Stimulated activated CD8-positive, alpha-beta memory T cell treated with anti-CD3 and anti-CD28 coated beads, Interleukin-4, amount 100 ng/mL, for 1 hour (primary cell): Measurements from ENCODE around the gene PRKG1.
"Not testable (repeated sequence)": the region's sequence is repeated elsewhere in the genome, so short reads cannot be mapped to it uniquely, and the experiment has no call there.

Experiments used
- DNase-seq, 2 donors: peaks; one replicate each; pipeline ENCODE4 v3.0.0-alpha.2; 2020; ENCODE audit warnings: low read depth in 2 of 2, low spot score in 1 of 2

The PRKG1 gene

DNA sequence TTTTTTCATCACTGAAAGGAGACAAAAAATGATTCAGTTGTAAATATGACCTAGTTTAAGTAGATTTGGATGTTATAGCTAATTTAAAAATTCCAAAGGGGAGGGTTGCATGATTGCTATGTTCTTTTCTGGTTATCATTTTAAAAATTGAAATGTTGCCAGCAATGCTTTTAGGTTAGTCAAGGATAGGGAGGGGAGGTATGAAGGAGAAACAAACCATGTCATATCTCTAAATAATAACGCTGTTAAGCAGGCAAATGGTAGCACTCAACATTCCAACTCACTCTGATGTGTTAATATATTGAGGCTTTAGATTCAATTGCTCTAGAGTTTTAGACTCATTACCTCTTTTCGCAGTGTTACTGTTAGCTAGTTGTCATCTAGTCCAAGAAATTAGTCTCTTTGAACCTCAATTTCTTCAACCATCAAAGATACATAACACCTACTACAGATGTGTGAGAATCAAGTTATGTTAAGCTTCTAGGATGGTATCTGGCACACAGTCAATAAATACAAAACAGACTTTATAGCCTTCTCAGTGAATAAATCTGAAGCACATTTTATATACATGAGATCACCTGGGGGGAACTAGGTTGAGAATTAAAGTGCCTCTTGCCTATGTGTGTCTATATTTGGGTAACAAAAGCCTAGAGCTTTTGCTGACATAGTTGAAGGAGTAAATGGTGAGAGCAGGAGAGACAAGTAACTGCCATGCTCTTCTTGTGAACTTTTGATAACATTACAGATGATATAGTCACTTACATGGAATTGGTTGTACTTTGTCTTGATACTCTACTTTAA, 500.2 kb downstream of the PRKG1 start:
- no peak for DNase-seq

DNA sequence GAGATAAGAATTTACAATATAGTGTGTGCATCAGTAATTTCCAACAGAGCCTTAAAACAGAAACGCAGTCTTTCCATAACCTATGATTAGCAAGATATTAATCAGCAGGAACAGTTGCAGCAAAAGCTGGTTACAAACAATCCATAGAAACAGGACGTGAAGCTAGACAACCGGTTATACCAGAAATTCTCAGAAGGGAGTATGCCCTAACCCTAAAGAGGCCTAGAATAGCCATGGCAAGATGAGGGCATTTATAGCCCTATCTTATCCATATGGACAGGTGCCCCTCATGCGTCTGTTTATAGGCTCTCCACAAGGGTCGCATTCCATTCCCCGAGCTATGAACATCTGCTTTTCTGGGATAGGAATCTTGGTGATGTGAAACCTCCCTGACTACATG, 506.9 kb downstream of the PRKG1 start:
- not testable (repeated sequence) for DNase-seq

DNA sequence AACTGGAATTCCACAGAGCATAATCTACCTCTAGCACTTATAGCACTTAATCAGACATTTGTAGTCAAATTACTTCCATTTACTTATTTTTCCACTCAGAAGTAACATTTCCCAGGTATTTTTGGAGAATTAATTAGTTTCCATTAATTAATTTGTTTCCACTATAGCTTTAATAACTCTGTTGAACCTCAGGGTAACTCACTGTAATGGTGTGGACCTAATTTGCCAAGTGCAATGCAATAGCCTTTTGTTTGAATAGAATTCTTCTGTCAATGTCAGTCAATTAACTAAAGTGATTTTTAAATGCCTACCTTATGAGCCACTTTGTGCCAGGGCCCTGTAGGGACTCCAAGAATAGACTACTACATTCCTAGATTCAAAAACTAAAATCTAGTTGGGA, 509.7 kb downstream of the PRKG1 start:
- DNase-seq = no peak

DNA sequence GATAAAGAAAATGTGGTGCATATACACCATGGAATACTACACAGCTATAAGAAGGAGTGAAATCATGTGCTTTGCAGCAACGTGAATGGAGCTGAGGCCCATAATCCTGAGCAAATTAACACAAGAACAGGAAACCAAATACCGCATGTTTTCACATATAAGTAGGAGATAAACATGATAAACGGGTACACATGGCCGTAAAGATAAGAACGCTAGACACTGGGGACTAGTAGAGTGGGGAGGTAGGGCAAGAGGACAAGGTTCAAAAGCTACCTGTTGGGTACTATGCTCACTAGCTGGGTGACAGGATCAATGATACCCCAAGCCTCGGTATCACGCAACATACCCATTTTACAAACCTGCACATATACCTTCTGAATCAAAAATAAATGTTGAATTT, 511.5 kb downstream of the PRKG1 start:
- DNase-seq = no peak

DNA sequence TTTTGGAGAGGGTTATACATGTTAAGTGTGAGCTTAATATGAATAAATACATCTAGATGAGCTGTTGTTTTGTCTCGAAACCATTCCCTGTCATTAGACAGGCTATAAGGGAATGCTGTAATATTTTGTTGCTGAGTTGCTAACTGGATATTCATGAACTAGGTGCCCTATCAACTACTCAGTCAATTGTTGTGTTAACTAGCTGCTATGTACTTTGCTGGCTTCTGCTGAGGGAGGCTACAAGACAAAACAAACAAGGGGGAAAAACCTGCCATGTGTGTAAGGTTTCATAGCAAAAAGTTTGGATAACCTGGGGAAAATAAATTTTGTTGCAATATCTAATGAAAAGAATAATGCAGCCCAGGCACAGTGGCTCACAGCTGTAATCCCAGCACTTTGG, 514.7 kb downstream of the PRKG1 start:
- no peak for DNase-seq

DNA sequence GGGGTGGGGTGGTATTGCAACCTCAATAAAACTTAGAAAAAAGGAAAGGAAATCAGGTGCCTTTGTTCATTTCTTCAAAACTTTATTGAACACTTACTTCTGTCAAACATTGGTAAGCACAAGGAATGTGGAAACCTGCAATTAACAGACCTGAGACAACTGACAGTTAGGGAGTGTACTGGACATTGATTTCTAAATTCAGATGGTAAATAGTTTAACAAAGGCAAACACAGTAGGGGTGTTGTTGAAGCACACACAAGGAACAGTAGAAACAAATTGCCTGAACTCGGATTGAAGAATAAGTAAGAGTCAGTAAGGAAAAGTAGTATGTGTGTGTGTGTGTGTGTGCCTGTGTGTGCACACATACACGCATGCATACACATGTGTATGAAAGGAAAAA, 516.5 kb downstream of the PRKG1 start:
- no peak for DNase-seq

DNA sequence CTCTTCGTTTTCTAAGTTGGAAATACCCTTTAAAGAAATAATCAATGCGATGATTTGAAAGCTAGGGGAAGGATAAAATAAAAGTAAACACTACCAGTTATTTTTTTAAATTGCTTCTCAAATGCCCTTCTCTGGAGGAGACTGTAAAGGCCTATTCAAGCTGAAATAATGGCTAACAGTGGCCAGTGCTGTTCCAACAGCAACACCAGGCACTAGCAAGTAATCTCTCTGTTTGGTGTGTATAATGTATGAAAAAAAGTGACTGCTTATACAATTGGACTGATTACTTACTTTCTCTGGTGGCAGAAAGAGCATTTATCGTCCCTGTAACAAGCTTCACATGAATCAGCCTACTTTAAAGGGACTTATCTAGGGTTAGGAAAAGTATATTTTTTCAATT, 522.4 kb downstream of the PRKG1 start:
- DNase-seq = no peak

DNA sequence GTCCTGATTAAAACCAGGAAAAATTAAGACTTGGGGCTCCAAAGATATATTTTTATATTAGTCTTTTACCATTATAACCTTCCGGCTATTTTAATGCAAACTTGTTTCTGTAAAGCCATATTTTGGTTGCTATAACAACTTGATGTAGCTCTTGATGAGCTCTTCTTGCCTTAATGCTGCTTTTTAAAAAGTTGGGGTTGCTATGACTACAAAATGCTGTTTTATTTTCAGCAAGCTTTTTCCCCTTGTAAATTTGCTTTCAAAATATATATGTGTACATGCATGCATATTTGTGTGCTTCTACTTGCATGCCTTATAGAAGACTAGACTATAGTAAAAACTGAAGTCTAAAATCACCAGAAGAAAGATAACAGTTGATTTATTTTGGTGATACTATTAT, 525.4 kb downstream of the PRKG1 start:
- no peak for DNase-seq

DNA sequence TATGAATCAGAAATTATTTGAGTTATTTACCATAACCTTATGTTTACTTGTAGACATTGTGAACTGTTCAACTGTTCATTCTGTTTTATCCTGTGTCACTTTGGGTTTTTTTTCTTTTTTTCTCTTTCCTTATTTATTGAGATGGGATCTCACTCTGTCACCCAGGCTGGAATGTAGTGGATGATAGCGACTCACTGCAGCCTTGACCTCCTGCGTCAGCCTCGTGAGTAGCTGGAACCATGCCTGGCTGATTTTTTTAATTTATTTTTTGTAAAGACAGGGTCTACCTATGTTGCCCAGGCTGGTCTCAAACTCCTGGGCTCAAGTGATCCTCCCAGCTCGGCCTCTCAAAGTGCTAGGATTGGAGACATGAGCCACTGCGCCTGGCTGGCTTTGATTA, 528.0 kb downstream of the PRKG1 start:
- DNase-seq = no peak

DNA sequence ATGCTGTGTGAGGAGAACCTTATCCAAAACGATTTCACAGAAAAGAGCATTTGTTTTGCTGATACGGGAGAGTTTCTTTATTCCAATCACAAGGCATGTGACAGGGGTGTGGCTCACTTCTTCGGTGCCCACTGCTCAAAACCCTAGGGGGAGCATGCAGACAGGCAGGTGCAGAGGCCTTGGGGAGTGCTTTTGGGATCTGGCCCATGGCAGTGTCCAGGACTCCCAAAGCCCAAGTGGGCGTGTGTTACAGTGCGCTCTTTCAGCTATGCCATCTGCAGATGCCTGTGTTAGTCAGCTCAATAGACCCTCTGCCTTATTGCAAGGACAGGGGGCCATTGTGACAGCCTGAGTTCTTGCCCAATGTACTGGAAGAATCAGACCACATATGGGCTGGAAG, 530.3 kb downstream of the PRKG1 start:
- DNase-seq = no peak

DNA sequence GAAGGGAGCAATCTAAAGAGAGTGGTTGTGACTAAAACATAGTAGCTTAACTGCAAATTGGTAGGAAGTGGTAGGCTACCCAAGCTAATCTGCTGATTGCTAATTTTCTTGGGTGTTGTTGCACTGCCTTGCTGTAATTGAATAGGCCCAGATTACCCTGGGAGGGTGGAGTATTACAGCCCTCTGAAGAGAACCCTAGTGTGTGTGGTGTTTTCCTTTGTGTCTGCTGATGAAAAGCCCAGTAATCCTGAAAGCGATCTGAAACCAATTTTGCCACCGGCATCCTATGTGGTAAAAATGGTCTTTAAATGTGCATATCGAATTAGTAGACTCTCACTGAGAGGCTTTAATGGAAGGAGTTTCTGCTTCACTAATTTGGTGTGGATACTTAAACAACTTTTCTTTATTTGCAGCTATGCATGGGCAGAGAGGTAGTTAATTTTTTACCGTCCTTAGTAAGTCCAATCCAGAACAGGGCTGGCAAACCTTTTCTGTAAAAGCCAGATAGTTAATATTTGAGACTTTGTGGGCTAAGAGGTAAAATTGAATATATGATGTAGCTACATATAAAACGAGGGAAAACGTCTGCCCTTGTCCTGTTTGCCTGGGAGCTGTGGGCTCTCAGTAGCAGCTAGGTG, 532.7 kb downstream of the PRKG1 start:
- DNase-seq = no peak

DNA sequence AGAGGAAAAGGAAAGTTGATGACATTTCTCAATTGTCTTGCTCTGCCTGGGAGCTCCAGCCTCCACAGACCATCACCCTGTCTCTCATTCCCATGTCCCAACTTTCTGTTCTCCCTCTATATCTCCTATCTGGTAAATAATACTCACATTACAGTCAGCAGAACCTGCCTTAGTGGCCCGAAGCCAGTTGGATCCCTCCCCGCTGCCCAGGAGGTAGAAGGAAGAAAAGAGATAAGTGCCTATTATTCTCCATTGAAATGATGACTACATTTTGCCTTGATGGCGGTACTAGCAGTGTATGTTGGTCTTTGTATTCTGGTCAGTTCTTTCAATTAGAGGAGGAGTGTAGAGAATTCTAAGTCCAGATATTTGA, 533.2 kb downstream of the PRKG1 start:
- no peak for DNase-seq

DNA sequence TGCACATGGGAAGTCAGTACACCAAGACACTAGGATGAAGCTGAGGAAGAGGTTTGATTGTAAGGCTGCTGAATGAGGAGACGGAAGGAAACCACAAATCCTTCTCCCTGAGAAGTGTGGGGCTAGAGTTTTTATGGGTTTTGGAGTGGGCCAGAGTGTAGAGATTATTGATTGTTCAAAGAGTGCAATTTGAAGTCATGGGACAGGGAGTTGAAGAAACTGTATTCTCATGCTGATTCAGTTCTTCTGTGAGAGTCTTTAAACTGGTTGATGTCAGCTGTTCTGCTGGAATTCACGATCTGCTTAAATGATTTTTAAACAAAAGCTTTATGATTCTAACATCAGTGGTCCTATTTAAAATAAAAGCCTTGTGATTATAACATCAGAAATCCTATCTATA, 533.9 kb downstream of the PRKG1 start:
- DNase-seq = no peak

DNA sequence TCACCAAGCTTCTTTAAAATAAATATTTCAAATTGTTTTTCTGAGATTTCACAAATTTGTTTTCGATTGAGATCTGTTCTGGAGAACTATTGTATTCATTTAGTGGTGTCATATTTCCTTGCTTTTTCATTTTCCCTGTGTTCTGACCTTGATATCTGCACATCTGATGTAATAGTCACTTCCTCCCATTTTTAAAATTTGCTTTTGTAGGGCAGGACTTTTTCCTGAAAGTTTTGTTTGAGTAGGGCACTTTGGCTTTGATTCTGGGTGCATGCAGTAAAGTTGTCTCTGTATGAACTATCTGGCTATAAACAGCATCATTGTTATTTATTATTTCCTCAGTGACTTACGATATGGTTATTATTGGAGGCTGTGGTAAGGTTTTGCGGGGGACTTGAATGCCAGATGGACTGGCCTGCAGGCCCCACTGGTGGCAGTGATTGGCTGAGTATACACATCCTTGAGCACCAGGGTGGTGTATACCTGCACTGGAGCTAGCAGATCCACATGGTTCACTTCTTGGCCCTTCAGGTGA, 541.5 kb downstream of the PRKG1 start:
- DNase-seq = no peak

DNA sequence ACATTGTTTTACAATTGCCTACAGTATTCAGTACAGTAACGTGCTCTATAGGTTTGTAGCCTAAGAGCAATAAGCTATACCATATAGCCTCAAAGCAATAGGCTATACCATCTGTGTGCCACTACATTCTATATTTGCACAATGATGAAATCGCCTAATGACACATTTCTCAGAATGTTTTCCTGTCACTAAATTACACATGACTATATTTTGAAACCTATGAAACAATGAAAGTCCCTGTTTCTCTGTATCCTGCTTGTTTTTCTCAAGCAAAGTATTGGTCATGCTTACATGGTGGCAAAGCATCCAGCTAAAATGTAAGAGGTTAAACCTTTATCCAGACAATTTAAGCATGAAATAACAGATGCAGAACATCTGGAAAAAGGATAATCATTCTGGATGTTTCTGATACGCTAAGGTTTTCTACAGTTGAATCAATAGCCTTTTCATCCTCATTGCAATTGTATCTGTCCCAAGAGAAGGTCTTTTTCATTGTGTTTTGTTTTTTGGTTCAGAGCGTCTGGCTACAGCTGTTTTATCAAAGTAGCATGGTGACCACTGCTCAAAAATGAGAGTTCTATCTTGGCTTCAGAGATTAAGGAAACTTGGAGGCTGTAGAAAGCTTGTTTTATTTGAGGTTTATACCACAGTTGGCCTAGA, 543.4 kb downstream of the PRKG1 start:
- no peak for DNase-seq

DNA sequence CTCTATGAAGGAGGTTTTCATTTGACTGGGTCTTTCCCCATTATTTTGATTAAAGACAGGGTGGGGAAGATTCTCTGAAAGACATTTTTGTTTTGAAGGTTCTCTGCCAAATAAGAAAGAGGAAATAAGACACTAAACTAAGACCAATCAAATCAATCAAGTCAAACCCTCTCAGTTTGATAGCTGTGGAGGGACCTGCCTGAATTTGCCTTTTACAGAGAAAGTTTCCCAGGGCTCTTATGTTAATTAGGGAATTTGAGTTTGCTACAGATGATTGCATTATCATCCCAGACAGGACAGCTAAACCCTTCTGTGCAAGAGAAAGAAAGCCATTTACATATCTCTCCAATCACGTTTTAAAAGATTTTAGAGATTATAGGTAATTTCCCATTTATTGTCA, 545.1 kb downstream of the PRKG1 start:
- DNase-seq = no peak

DNA sequence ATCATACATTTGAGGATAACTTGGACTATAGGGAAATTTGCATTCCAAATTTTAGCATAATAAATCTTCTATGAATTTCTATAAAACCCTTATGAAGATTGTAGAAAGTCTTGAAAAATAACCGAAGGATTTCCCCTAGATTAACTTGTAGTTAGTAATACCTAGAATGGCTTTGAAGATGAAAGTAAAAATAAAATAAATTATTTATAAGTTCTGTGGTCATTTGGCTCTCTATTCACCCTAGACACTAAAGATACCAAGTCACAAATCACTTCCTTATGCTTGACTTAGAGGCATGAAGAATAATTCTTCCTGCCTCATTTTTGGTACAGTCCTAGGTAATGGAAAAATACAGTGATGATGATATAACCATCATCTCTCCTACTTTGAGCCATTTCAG, 545.8 kb downstream of the PRKG1 start:
- DNase-seq = no peak

DNA sequence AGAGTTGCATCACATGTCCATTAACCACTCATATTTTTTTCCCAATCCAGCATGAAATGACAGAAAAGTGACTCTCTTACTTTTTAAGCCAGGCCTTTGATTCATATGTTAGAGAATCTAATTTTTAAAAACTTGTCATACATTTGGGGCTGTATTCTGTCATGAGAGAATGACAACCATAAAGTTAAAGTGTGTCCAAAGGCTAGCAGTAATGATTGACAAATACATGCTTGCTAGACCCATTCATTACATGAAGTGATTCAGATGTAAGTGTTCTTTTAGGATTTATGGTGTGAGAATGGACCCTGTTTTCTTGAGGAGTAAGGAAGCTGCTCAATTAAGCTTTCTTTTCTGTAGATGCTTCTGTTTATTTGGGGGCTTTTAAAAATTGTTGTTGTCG, 549.7 kb downstream of the PRKG1 start:
- DNase-seq = no peak

DNA sequence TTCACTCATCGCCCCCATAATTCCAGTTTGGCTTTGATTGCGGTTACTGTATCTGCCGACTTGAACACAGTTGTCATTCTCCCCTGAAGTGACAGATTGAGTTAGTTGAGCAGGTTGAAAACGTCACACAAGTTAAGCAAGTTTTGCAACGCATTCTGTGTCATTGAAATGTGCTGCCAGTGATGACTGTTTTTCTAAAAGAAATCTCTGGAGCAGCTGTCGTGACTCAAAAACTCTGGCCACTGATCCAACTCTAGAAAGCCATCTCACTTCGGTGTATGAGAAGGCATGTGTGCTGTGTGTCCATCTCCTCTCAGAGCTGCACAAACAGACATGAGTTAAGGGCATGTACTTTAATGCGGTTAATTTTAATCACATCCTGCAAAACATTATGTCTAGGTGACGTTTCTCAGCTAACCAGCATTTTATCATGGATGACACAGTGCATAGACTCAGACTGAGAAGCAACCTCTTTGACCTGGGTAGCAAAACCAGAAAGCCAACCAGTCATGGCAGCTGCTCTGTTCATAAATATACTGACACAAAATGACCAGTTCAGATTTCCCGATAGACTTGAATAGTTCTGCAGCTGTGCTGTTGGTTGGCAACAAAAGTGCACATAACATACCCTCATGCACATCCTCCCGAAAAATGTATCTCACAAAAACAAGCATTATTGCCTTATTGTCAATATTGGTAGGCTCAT, 555.8 kb downstream of the PRKG1 start:
- DNase-seq = no peak

DNA sequence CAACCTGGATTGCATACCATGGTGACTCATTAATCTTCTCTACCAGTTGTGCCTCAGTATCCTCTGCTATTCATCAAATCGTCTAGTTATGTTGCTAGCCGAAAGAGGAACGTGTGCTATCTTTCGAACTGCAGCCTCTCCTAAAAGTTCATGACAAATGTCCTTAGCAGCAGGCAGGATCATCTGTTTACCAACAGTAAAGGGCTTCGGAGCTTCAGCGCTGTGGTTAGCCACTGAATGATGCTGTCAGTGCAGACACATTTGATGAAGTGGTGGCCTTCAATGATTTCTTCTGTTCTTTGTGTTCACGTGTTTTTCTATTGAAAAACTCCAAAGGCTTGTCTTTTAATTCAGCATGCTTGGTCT, 556.3 kb downstream of the PRKG1 start:
- no peak for DNase-seq

DNA sequence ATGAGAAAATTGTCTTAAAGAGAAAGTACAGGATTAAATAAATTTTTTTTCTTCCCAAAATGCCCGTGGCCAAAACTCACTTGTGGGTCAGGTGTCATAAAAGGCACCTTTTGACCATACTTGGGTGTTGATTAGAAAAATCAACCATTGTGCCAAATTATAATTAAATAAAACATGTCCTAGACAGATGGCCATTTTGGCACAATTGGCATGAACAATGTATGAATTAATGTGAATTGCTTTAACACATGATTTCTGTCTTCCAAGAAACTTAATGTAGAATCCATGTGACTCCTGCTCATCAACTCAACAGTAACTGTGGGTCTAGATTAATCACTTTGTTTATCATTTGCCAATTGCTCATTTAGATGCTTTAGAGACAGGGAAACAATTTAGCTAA, 561.1 kb downstream of the PRKG1 start:
- DNase-seq = no peak

DNA sequence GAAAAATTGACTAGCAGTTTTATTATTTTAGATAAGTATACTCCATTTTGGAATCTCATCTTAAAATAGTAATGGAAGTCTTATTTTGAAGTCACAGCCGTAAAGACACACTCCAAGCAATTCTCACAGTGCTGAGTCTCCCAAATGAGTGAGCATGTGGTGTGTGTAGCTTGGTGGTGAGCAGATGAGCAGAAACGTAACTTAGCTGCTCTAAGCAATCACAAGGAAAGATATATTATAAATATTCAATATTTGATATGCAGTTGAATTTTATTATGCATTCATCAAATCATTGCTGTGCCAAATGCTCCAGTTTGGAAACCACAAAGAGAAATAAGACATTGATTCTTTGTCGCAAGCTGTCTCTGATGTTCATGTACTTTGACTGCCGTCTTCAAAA, 563.9 kb downstream of the PRKG1 start:
- no peak for DNase-seq
